Measurements from ENCODE around the gene ATF7.

The ATF7 gene

GRCh38 chr12:53543539-53543938 lies 82.6 kb downstream of the ATF7 start:
- Histone ChIP-seq H3K4me3 (ENCODE audit: low read depth in 1 of 5, low read length in 5 of 5) (no peak overlapping the region), H3K9ac (ENCODE audit: low read length in 5 of 5) (peak overlapping the region in 2 of 5 donors; percentile 20 to 41), H3K36me3 (ENCODE audit: control insufficient read depth in 5 of 5, insufficient read depth in 5 of 5, low read length in 5 of 5) (peaks cover 19 to 53% (median 40%) of the 10 kb centered on the region in 5 donors), H3K27me3 (ENCODE audit: control insufficient read depth in 5 of 5, insufficient read depth in 4 of 5, low read length in 5 of 5) (no peaks in the 10 kb centered on the region), H3K27ac (ENCODE audit: low read depth, low read length) (no peak overlapping the region), H3K4me1 (ENCODE audit: control insufficient read depth in 5 of 5, insufficient read depth in 5 of 5, low read length in 5 of 5) (peaks cover 0 to 9% (median 5%) of the 10 kb centered on the region in 5 donors), H3K9me3 (ENCODE audit: control insufficient read depth in 5 of 5, low read length in 5 of 5) (no peaks in the 10 kb centered on the region)

- Histone ChIP-seq H3K27me3 (ENCODE audit: control insufficient read depth in 5 of 5, insufficient read depth in 4 of 5, low read length in 5 of 5) (no peaks in the 10 kb centered on the region), H3K36me3 (ENCODE audit: control insufficient read depth in 5 of 5, insufficient read depth in 5 of 5, low read length in 5 of 5) (peaks cover 31 to 70% (median 64%) of the 10 kb centered on the region in 5 donors), H3K27ac (ENCODE audit: low read depth, low read length) (no peak overlapping the region), H3K4me3 (ENCODE audit: low read depth in 1 of 5, low read length in 5 of 5) (no peak overlapping the region), H3K9ac (ENCODE audit: low read length in 5 of 5) (no peak overlapping the region), H3K9me3 (ENCODE audit: control insufficient read depth in 5 of 5, low read length in 5 of 5) (no peaks in the 10 kb centered on the region), H3K4me1 (ENCODE audit: control insufficient read depth in 5 of 5, insufficient read depth in 5 of 5, low read length in 5 of 5) (peaks cover 0 to 9% (median 5%) of the 10 kb centered on the region in 5 donors)
Measured at GRCh38 chr12:53539526-53539925, 86.7 kb downstream of the ATF7 start.

- Histone ChIP-seq H3K36me3 (ENCODE audit: control insufficient read depth in 5 of 5, insufficient read depth in 5 of 5, low read length in 5 of 5) (peaks cover 36 to 81% (median 69%) of the 10 kb centered on the region in 5 donors), H3K27me3 (ENCODE audit: control insufficient read depth in 5 of 5, insufficient read depth in 4 of 5, low read length in 5 of 5) (no peaks in the 10 kb centered on the region), H3K27ac (ENCODE audit: low read depth, low read length) (no peak overlapping the region), H3K4me1 (ENCODE audit: control insufficient read depth in 5 of 5, insufficient read depth in 5 of 5, low read length in 5 of 5) (peaks cover 0 to 2% (median 0%) of the 10 kb centered on the region in 5 donors), H3K9me3 (ENCODE audit: control insufficient read depth in 5 of 5, low read length in 5 of 5) (no peaks in the 10 kb centered on the region), H3K9ac (ENCODE audit: low read length in 5 of 5) (no peak overlapping the region), H3K4me3 (ENCODE audit: low read depth in 1 of 5, low read length in 5 of 5) (no peak overlapping the region)
Measured at GRCh38 chr12:53538209-53538689, 87.9 kb downstream of the ATF7 start.

- no peak overlapping the region for H3K27ac ChIP-seq (ENCODE audit: low read depth, low read length)
- peaks cover 0 to 15% (median 6%) of the 10 kb centered on the region in 5 donors for H3K4me1 ChIP-seq (ENCODE audit: control insufficient read depth in 5 of 5, insufficient read depth in 5 of 5, low read length in 5 of 5)
- no peaks in the 10 kb centered on the region for H3K9me3 ChIP-seq (ENCODE audit: control insufficient read depth in 5 of 5, low read length in 5 of 5)
- no peak overlapping the region for H3K9ac ChIP-seq (ENCODE audit: low read length in 5 of 5)
- peaks cover 30 to 85% (median 74%) of the 10 kb centered on the region in 5 donors for H3K36me3 ChIP-seq (ENCODE audit: control insufficient read depth in 5 of 5, insufficient read depth in 5 of 5, low read length in 5 of 5)
- H3K4me3 ChIP-seq (ENCODE audit: low read depth in 1 of 5, low read length in 5 of 5), result no peak overlapping the region
- H3K27me3 ChIP-seq (ENCODE audit: control insufficient read depth in 5 of 5, insufficient read depth in 4 of 5, low read length in 5 of 5), result no peaks in the 10 kb centered on the region
Measured at GRCh38 chr12:53536962-53537361, 89.2 kb downstream of the ATF7 start.

GRCh38 chr12:53533471-53533870 lies 92.7 kb downstream of the ATF7 start:
- Histone ChIP-seq H3K9me3 (ENCODE audit: control insufficient read depth in 5 of 5, low read length in 5 of 5) (no peaks in the 10 kb centered on the region), H3K27me3 (ENCODE audit: control insufficient read depth in 5 of 5, insufficient read depth in 4 of 5, low read length in 5 of 5) (no peaks in the 10 kb centered on the region), H3K4me1 (ENCODE audit: control insufficient read depth in 5 of 5, insufficient read depth in 5 of 5, low read length in 5 of 5) (peaks cover 0 to 17% (median 7%) of the 10 kb centered on the region in 5 donors), H3K27ac (ENCODE audit: low read depth, low read length) (no peak overlapping the region), H3K4me3 (ENCODE audit: low read depth in 1 of 5, low read length in 5 of 5) (no peak overlapping the region), H3K9ac (ENCODE audit: low read length in 5 of 5) (no peak overlapping the region), H3K36me3 (ENCODE audit: control insufficient read depth in 5 of 5, insufficient read depth in 5 of 5, low read length in 5 of 5) (peaks cover 23 to 83% (median 75%) of the 10 kb centered on the region in 5 donors)

GRCh38 chr12:53532524-53533445 lies 93.4 kb downstream of the ATF7 start:
- no peaks in the 10 kb centered on the region for H3K27me3 ChIP-seq (ENCODE audit: control insufficient read depth in 5 of 5, insufficient read depth in 4 of 5, low read length in 5 of 5)
- no peak overlapping the region for H3K9ac ChIP-seq (ENCODE audit: low read length in 5 of 5)
- no peaks in the 10 kb centered on the region for H3K9me3 ChIP-seq (ENCODE audit: control insufficient read depth in 5 of 5, low read length in 5 of 5)
- H3K4me1 ChIP-seq (ENCODE audit: control insufficient read depth in 5 of 5, insufficient read depth in 5 of 5, low read length in 5 of 5), result peaks cover 0 to 17% (median 7%) of the 10 kb centered on the region in 5 donors
- no peak overlapping the region for H3K4me3 ChIP-seq (ENCODE audit: low read depth in 1 of 5, low read length in 5 of 5)
- H3K36me3 ChIP-seq (ENCODE audit: control insufficient read depth in 5 of 5, insufficient read depth in 5 of 5, low read length in 5 of 5), result peaks cover 18 to 84% (median 71%) of the 10 kb centered on the region in 5 donors
- H3K27ac ChIP-seq (ENCODE audit: low read depth, low read length), result no peak overlapping the region

GRCh38 chr12:53532021-53532420 lies 94.2 kb downstream of the ATF7 start:
- Histone ChIP-seq H3K9ac (ENCODE audit: low read length in 5 of 5) (no peak overlapping the region), H3K4me3 (ENCODE audit: low read depth in 1 of 5, low read length in 5 of 5) (no peak overlapping the region), H3K9me3 (ENCODE audit: control insufficient read depth in 5 of 5, low read length in 5 of 5) (no peaks in the 10 kb centered on the region), H3K27me3 (ENCODE audit: control insufficient read depth in 5 of 5, insufficient read depth in 4 of 5, low read length in 5 of 5) (no peaks in the 10 kb centered on the region), H3K4me1 (ENCODE audit: control insufficient read depth in 5 of 5, insufficient read depth in 5 of 5, low read length in 5 of 5) (peaks cover 0 to 17% (median 7%) of the 10 kb centered on the region in 5 donors), H3K36me3 (ENCODE audit: control insufficient read depth in 5 of 5, insufficient read depth in 5 of 5, low read length in 5 of 5) (peaks cover 18 to 85% (median 71%) of the 10 kb centered on the region in 5 donors), H3K27ac (ENCODE audit: low read depth, low read length) (no peak overlapping the region)

- Histone ChIP-seq H3K36me3 (ENCODE audit: control insufficient read depth in 5 of 5, insufficient read depth in 5 of 5, low read length in 5 of 5) (peaks cover 16 to 79% (median 62%) of the 10 kb centered on the region in 5 donors), H3K27ac (ENCODE audit: low read depth, low read length) (no peak overlapping the region)
Measured at GRCh38 chr12:53530920-53531319, 95.3 kb downstream of the ATF7 start.

GRCh38 chr12:53530061-53530460 lies 96.1 kb downstream of the ATF7 start:
- Histone ChIP-seq H3K27me3 (ENCODE audit: control insufficient read depth in 5 of 5, insufficient read depth in 4 of 5, low read length in 5 of 5) (no peaks in the 10 kb centered on the region), H3K4me3 (ENCODE audit: low read depth in 1 of 5, low read length in 5 of 5) (no peak overlapping the region), H3K9me3 (ENCODE audit: control insufficient read depth in 5 of 5, low read length in 5 of 5) (no peaks in the 10 kb centered on the region), H3K36me3 (ENCODE audit: control insufficient read depth in 5 of 5, insufficient read depth in 5 of 5, low read length in 5 of 5) (peaks cover 16 to 78% (median 56%) of the 10 kb centered on the region in 5 donors), H3K9ac (ENCODE audit: low read length in 5 of 5) (no peak overlapping the region), H3K27ac (ENCODE audit: low read depth, low read length) (no peak overlapping the region), H3K4me1 (ENCODE audit: control insufficient read depth in 5 of 5, insufficient read depth in 5 of 5, low read length in 5 of 5) (peaks cover 0 to 17% (median 7%) of the 10 kb centered on the region in 5 donors)

More at GRCh38 chr12:53530920-53531319, 95.3 kb downstream of the ATF7 start:
- Histone ChIP-seq H3K4me3 (ENCODE audit: low read depth in 1 of 5, low read length in 5 of 5) (no peak overlapping the region), H3K9me3 (ENCODE audit: control insufficient read depth in 5 of 5, low read length in 5 of 5) (no peaks in the 10 kb centered on the region), H3K4me1 (ENCODE audit: control insufficient read depth in 5 of 5, insufficient read depth in 5 of 5, low read length in 5 of 5) (peaks cover 0 to 17% (median 7%) of the 10 kb centered on the region in 5 donors), H3K9ac (ENCODE audit: low read length in 5 of 5) (no peak overlapping the region), H3K27me3 (ENCODE audit: control insufficient read depth in 5 of 5, insufficient read depth in 4 of 5, low read length in 5 of 5) (no peaks in the 10 kb centered on the region)

- Histone ChIP-seq H3K9ac (ENCODE audit: low read length in 5 of 5) (no peak overlapping the region), H3K36me3 (ENCODE audit: control insufficient read depth in 5 of 5, insufficient read depth in 5 of 5, low read length in 5 of 5) (peaks cover 32 to 81% (median 61%) of the 10 kb centered on the region in 5 donors), H3K4me3 (ENCODE audit: low read depth in 1 of 5, low read length in 5 of 5) (no peak overlapping the region), H3K27ac (ENCODE audit: low read depth, low read length) (no peak overlapping the region), H3K4me1 (ENCODE audit: control insufficient read depth in 5 of 5, insufficient read depth in 5 of 5, low read length in 5 of 5) (no peaks in the 10 kb centered on the region), H3K27me3 (ENCODE audit: control insufficient read depth in 5 of 5, insufficient read depth in 4 of 5, low read length in 5 of 5) (no peaks in the 10 kb centered on the region), H3K9me3 (ENCODE audit: control insufficient read depth in 5 of 5, low read length in 5 of 5) (no peaks in the 10 kb centered on the region)
Measured at GRCh38 chr12:53524476-53524875, 101.7 kb downstream of the ATF7 start.
